Fibroblast of the aortic adventitia (primary cell): ENCODE measurements around the gene AFF2. TPM values are rescaled to one million over a fixed set of nuclear protein-coding genes. Genes with fewer than 3 reads are reported as not detected.
A peak's percentile ranks its signal among the peaks of the same experiment; 100 is the strongest.

Experiments
- DNase-seq: peaks from one replicate; pipeline ENCODE4 v3.0.0-alpha.2; 2010; ENCODE audit warnings: low read depth
- H3K4me3 ChIP-seq: 2 replicates; pipeline ENCODE4 v1.5.1; 2011; ENCODE audit warnings: low read depth, mild to moderate bottlenecking, control low read depth, low read length, moderate library complexity
- CTCF ChIP-seq: IDR thresholded peaks from 2 replicates; pipeline ENCODE4 v1.5.1; 2011; ENCODE audit warnings: mild to moderate bottlenecking, low read length, control low read depth, inconsistent platforms; ENCODE audit not compliant: insufficient read depth
- total RNA-seq: library from RNA; depleted of rRNA; stranded (reverse); fragments of >200 nt; gene quantifications from 2 replicates; pipeline ENCODE4 v1.2.3, GENCODE V29; 2012; ENCODE audit warnings: low replicate concordance

The AFF2 gene
- total RNA-seq, 1 donor = 6.6 TPM

- no peak overlapping the region for H3K4me3 ChIP-seq
- DNase-seq = no peak
- TF ChIP-seq CTCF = no peak
These were observed 8.4 kb upstream of the AFF2 start for GRCh38 chrX:148492057-148492456.

- H3K4me3 ChIP-seq = no peak overlapping the region
- no peak for DNase-seq
- no peak for TF ChIP-seq CTCF
These were observed 5.2 kb upstream of the AFF2 start for GRCh38 chrX:148495176-148495575.

GRCh38 chrX:148498067-148498466 lies 2.4 kb upstream of the AFF2 start:
- TF ChIP-seq CTCF = no peak
- DNase-seq = no peak

GRCh38 chrX:148499638-148500422 lies 587 bp upstream of the AFF2 start:
- DNase-seq = no peak
- no peak for TF ChIP-seq CTCF
- peak overlapping the region; percentile 46 for H3K4me3 ChIP-seq

More at GRCh38 chrX:148498067-148498466, 2.4 kb upstream of the AFF2 start:
- H3K4me3 ChIP-seq = no peak overlapping the region

- peak overlapping the region; percentile 62 for H3K4me3 ChIP-seq
- DNase-seq = no peak
- TF ChIP-seq CTCF = no peak
These were observed 1.1 kb downstream of the AFF2 start for GRCh38 chrX:148501386-148502066.

DNA sequence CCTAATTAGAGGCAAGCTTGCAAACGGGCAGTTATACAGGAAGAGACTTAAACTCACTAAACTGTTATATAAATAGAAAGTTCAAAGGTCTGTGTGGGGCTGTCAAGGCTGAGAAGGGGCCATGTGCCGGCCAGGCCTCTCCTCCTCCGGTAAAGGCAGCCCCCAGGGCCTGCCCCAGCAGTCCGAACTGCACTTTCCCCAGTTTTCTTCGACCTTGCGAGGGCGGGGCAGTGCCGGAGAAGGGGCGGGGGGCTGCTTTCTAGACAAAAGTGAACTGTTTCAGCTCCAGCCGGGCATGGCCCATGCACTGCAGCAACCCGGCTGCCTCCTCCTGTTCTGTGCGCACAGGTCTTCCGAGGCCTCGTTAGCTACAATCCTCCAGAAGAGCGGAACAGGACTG lies 4.1 kb downstream of the AFF2 start:
- no peak for DNase-seq
- H3K4me3 ChIP-seq = no peak overlapping the region

More for the DNA sequence above, 4.1 kb downstream of the AFF2 start:
- TF ChIP-seq CTCF = no peak
